Mucosa of rectum (tissue), 2 donors: ENCODE measurements around the gene RHBDL2.

ENCODE experiments used
- H3K27ac ChIP-seq, 2 donors: one replicate each; pipeline ENCODE4 v1.7.0; 2013; ENCODE audit warnings: inconsistent platforms in 2 of 2, low read depth in 2 of 2, low read length in 2 of 2
- H3K27me3 ChIP-seq, 2 donors: one replicate each; pipeline ENCODE4 v1.7.0; 2013; ENCODE audit warnings: low read length in 2 of 2; ENCODE audit not compliant: control insufficient read depth in 2 of 2, insufficient read depth in 2 of 2
- H3K36me3 ChIP-seq, 2 donors: one replicate each; pipeline ENCODE4 v1.7.0; 2013; ENCODE audit warnings: low read length in 2 of 2; ENCODE audit not compliant: control insufficient read depth in 2 of 2, insufficient read depth in 2 of 2
- H3K4me1 ChIP-seq, 2 donors: one replicate each; pipeline ENCODE4 v1.7.0; 2013; ENCODE audit warnings: low read length in 2 of 2, mild to moderate bottlenecking in 1 of 2; ENCODE audit not compliant: control insufficient read depth in 2 of 2, insufficient read depth in 2 of 2
- H3K4me3 ChIP-seq, 2 donors: one replicate each; pipeline ENCODE4 v1.7.0; 2013; ENCODE audit warnings: low read length in 2 of 2
- H3K9ac ChIP-seq, 2 donors: one replicate each; pipeline ENCODE4 v1.7.0; 2013; ENCODE audit warnings: low read length in 2 of 2, low read depth in 1 of 2, mild to moderate bottlenecking in 1 of 2
- H3K9me3 ChIP-seq, 2 donors: one replicate each; pipeline ENCODE4 v1.7.0; 2013; ENCODE audit warnings: low read length in 2 of 2; ENCODE audit not compliant: control insufficient read depth in 2 of 2
- donor health status: healthy.
- donor health status: Normal muscosa, but diverticular disease.

RHBDL2 gene

DNA sequence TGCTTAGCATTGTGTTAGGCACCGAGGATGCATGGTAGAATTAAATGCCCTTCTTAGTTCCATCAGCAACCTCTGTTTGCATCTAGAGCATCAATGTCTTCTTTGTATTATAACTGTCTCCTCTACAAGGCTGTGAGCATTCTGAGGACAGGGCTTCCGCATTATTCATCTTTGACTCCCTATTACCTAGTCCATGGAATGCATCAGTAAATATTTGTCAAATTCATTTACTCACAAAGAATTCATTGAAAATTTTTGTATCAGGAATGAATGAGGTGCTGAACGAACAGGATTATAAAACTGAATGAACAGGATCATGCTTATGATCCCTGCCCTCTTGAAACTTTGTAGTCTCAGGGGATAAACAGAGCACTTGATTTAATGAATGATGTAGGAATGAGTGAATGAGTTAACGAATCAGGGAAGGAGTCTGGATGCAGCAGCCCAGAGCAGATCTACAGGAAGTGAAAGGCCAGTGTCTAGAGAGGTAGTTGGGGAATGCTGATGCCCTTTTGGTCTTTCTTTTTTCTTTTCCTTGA, 2.8 kb downstream of the RHBDL2 start:
- Histone ChIP-seq H3K27me3 (no peaks in the 10 kb centered on the region), H3K4me1 (peaks cover 8 to 18% of the 10 kb centered on the region in 2 donors), H3K36me3 (no peaks in the 10 kb centered on the region), H3K9me3 (no peaks in the 10 kb centered on the region), H3K9ac (no peak overlapping the region), H3K4me3 (no peak overlapping the region), H3K27ac (no peak overlapping the region)

DNA sequence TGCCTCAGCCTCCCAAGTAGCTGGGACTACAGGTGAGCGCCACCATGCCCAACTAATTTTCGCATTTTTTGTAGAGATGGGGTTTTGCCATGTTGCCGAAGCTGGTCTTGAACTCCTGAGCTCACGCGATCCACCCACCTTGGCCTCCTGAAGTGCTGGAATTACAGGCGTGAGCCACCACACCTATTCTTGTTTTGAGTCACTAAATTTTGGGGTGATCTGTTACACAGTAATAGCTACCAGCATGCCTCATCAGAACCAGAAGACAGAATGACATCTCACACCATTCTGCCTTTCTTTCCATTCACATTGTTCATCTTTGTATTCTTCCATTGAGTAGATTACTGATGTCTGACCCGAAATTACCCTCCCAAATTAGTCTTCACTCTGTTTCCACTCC, 9.1 kb downstream of the RHBDL2 start:
- Histone ChIP-seq H3K4me1 (no peaks in the 10 kb centered on the region), H3K4me3 (no peak overlapping the region), H3K27me3 (no peaks in the 10 kb centered on the region), H3K36me3 (no peaks in the 10 kb centered on the region), H3K9ac (no peak overlapping the region), H3K27ac (no peak overlapping the region), H3K9me3 (no peaks in the 10 kb centered on the region)

DNA sequence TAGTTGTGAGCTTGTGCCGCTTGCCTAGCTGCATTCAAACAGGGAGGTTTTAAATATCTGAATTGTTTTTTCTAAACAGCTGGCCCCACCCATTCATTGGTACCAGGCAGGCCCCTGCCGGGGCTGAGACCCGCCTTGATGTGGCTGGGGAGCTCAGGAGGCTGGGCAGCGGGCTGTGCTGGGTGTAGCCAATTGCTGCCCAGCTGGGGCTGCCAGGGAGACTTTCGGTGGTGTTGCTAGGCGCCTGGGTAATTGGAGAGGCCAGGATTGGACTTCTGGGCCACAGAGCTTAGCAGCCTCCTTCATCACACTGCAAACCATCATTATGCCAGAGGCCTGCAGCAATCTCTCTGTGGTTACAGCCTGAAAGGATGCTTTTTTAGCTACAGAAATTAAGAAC, 12.2 kb downstream of the RHBDL2 start:
- Histone ChIP-seq H3K27me3 (no peaks in the 10 kb centered on the region), H3K27ac (no peak overlapping the region), H3K36me3 (peaks cover 0 to 3% of the 10 kb centered on the region in 2 donors), H3K4me3 (no peak overlapping the region), H3K4me1 (no peaks in the 10 kb centered on the region), H3K9ac (no peak overlapping the region), H3K9me3 (no peaks in the 10 kb centered on the region)

DNA sequence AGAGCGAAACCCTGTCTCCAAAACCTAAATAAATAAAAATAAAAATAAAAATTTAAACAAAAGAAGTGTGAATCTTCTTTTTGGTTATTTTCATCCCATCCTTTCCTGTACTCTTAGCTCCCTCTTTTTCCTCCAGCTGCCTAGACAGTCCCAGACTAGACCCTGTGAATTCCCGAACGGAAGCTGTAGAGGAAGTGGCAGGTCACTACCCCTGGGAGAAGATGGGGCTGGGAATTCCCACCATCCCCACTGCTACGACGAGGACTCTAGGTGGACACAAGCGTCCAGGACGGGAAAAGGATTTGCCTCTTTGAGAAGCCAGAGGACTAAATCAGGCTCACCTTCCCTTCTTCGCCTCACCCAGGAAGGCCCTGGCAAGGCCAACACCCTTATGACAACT, 12.6 kb downstream of the RHBDL2 start:
- Histone ChIP-seq H3K27ac (no peak overlapping the region), H3K4me1 (no peaks in the 10 kb centered on the region), H3K4me3 (no peak overlapping the region), H3K9me3 (no peaks in the 10 kb centered on the region), H3K27me3 (no peaks in the 10 kb centered on the region), H3K36me3 (peaks cover 0 to 3% of the 10 kb centered on the region in 2 donors), H3K9ac (no peak overlapping the region)

DNA sequence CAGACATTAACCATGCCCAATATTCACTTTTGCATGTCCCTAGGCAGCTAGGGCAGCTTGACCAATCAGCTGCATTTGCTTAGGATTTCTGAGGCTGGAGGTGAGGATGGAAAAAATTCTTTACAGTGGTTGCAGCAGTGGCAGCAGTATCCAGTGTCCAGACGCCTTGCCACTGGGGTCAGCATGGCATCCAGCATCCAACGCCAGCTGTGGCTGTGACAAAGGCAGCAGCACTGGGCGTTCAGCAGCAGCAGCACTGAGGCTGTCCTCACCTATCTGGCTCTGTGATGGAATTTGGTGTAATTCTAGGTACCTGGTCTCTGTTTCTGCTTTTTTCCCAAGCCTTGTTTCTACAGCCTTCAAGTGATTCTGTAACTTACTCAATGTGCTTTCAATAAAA, 15.5 kb downstream of the RHBDL2 start:
- Histone ChIP-seq H3K9ac (no peak overlapping the region), H3K27ac (no peak overlapping the region), H3K27me3 (no peaks in the 10 kb centered on the region), H3K9me3 (no peaks in the 10 kb centered on the region), H3K4me1 (peaks cover 0 to 3% of the 10 kb centered on the region in 2 donors), H3K4me3 (no peak overlapping the region), H3K36me3 (peaks cover 0 to 3% of the 10 kb centered on the region in 2 donors)

DNA sequence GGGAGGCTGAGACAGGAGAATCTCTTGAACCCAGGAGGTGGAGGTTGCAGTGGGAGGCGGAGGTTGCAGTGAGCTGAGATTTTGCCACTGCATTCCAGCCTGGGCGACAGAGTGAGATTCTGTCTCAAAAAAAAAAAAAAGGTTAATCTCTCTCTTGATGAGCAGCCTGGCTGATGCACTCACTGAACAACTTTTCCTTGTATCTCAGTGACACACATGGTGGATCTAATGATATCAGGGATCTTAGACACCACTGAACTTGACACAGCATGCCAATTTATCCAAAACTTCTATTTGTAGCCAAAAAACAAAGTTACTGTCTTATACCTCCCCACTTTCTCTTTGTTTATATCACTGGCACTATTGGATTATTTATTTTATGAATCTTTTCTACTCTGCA, 16.2 kb downstream of the RHBDL2 start:
- Histone ChIP-seq H3K4me1 (peaks cover 0 to 3% of the 10 kb centered on the region in 2 donors), H3K9ac (no peak overlapping the region), H3K9me3 (no peaks in the 10 kb centered on the region), H3K27me3 (no peaks in the 10 kb centered on the region), H3K4me3 (no peak overlapping the region), H3K27ac (no peak overlapping the region), H3K36me3 (peaks cover 0 to 3% of the 10 kb centered on the region in 2 donors)

DNA sequence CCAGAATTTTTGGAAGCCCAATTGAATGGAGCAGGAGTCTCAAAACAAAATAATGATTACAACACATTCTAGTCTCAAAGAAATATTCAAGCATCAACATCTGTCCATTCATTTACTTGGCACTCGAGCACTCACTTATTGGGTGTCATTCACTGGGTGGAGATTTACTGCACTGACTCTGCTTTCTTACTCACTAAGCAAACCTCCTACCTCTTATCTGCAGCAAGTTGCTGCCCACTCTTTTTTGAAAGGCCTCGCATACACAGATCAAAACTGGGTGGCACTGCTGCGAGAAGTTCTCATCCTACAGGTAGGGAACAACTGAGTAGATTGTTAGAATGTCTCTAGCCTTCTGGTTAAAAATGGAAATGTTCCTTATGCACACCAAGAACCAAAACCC, 18.0 kb downstream of the RHBDL2 start:
- Histone ChIP-seq H3K36me3 (peaks cover 4 to 6% of the 10 kb centered on the region in 2 donors), H3K27ac (no peak overlapping the region), H3K27me3 (no peaks in the 10 kb centered on the region), H3K4me1 (peaks cover 0 to 3% of the 10 kb centered on the region in 2 donors), H3K9ac (no peak overlapping the region), H3K4me3 (no peak overlapping the region), H3K9me3 (no peaks in the 10 kb centered on the region)

DNA sequence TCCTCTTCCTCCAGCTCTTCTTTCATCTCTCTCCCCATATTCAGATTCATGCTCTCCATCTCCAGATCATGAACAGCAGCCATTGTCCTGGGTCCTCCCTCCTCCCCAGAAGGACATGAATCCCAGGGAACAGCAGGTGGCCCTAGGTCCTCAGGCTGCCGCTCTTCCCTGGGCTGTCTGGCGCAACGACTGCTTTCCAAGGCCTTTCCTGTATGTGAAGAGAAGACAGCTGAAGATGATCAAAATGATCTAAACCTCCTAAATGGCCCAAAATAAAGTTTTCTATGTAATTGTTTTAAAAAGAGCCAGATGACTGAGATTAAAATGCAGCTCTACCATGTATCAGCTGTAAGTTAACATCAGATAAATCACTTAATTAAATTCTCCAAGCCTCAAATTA, 22.5 kb downstream of the RHBDL2 start:
- H3K4me1 ChIP-seq = peaks cover 0 to 3% of the 10 kb centered on the region in 2 donors
- H3K27me3 ChIP-seq = no peaks in the 10 kb centered on the region
- no peaks in the 10 kb centered on the region for H3K9me3 ChIP-seq
- H3K27ac ChIP-seq = no peak overlapping the region
- H3K9ac ChIP-seq = no peak overlapping the region
- H3K4me3 ChIP-seq = no peak overlapping the region
- H3K36me3 ChIP-seq = peaks cover 7 to 19% of the 10 kb centered on the region in 2 donors

DNA sequence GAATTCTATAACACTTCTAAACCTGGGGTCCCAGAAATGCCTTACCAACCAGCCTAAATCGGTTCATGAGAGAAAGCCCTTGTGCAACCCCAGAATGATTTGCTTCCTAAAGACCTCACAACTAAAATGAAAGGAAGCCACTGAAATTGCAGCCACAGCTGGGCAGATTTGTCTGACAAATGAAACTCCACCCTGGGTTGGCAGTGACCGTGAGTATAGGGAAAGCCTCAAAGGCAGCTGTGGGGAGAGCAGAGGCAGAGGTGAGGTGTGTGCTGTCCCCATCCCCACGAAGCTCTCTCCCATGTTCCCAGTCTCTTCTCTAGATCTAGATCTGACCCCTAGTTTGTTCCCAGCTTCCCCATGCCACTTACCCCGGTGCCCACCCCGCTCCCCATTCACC, 23.1 kb downstream of the RHBDL2 start:
- no peak overlapping the region for H3K27ac ChIP-seq
- H3K4me3 ChIP-seq = no peak overlapping the region
- H3K4me1 ChIP-seq = peaks cover 0 to 3% of the 10 kb centered on the region in 2 donors
- H3K9ac ChIP-seq = no peak overlapping the region
- no peaks in the 10 kb centered on the region for H3K9me3 ChIP-seq
- no peaks in the 10 kb centered on the region for H3K27me3 ChIP-seq
- H3K36me3 ChIP-seq = peaks cover 7 to 19% of the 10 kb centered on the region in 2 donors

DNA sequence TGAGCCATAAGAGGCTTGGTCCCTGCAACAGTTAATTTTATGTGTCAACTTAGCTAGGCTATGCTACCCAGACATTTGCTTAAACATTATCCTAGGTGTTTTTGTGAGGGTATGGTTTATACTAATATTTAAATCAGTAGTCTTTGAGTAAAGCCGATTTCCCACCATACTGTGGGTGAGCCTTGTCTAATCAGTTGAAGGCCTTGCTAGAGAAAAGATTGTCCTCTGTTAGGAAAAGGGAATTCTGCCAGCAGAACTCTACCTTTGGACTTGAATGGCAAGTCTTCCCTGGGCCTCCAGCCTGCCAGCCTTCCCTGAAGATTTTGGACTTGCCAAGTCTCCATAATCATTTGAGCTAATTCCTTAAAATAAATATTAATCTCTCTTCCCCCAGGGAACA, 23.9 kb downstream of the RHBDL2 start:
- H3K36me3 ChIP-seq = peaks cover 7 to 19% of the 10 kb centered on the region in 2 donors
- H3K9ac ChIP-seq = no peak overlapping the region
- H3K9me3 ChIP-seq = no peaks in the 10 kb centered on the region
- H3K27me3 ChIP-seq = no peaks in the 10 kb centered on the region
- no peak overlapping the region for H3K27ac ChIP-seq
- no peak overlapping the region for H3K4me3 ChIP-seq
- H3K4me1 ChIP-seq = no peaks in the 10 kb centered on the region

DNA sequence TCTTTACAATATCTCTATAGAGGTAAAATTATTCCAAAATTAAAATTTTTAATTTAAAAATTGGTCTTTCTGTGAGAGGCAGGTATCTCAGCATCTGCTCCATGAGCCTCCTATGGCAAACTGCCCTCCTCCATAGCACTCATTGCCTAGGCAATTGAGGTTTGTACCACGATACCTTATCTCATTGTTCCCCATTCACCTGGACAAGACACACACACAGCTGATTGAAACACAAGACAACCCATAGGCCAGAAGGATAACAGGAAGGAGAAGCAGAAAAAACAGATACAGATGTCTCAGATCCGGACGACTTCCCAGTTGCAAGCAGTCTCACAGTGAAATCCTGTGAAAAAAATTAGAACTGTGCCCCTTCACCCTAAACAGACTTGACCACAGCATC, 24.3 kb downstream of the RHBDL2 start:
- H3K9me3 ChIP-seq = no peaks in the 10 kb centered on the region
- no peaks in the 10 kb centered on the region for H3K27me3 ChIP-seq
- peaks cover 7 to 19% of the 10 kb centered on the region in 2 donors for H3K36me3 ChIP-seq
- H3K4me1 ChIP-seq = no peaks in the 10 kb centered on the region
- no peak overlapping the region for H3K27ac ChIP-seq
- H3K9ac ChIP-seq = no peak overlapping the region
- no peak overlapping the region for H3K4me3 ChIP-seq
